ENCODE results near the gene ATP5PO.

GRCh38 chr21:33865996-33866575, 49.5 kb downstream of the ATP5PO start:
- TF ChIP-seq CTCF (IDR thresholded peaks at IDR 0.05): no peak
- TF ChIP-seq POLR2A (IDR thresholded peaks at IDR 0.05): no peak
- no peak for TF ChIP-seq EP300 (IDR thresholded peaks at IDR 0.05)
